A549 (cell line): Measurements from ENCODE around the gene ATXN7.

Source experiments
- CHD4 ChIP-seq: fragments of 200-600 bp; sonication (generic); IDR thresholded peaks from 2 replicates; pipeline ENCODE4 v1.6.1; 2016; ENCODE audit warnings: antibody characterized with exemption, mild to moderate bottlenecking, borderline replicate concordance
- HDAC2 ChIP-seq: fragments of 200-600 bp; sonication (generic); IDR thresholded peaks from 2 replicates; pipeline ENCODE4 v1.6.1; 2016
- HOXA7 ChIP-seq: fragments of 250-450 bp; sonication (Bioruptor Pico); IDR thresholded peaks from 2 replicates; pipeline ENCODE4 v1.5.0; 2020; ENCODE audit warnings: mild to moderate bottlenecking, moderate library complexity
- JUNB ChIP-seq: fragments of >200 bp; sonication (Bioruptor Twin); formaldehyde crosslinking; IDR thresholded peaks from 2 replicates; pipeline ENCODE4 v1.6.1; 2016
- KDM1A ChIP-seq: fragments of 200-600 bp; sonication (generic); IDR thresholded peaks from 2 replicates; pipeline ENCODE4 v1.6.1; 2016; ENCODE audit warnings: low read depth, mild to moderate bottlenecking
- MAZ ChIP-seq: fragments of 150-350 bp; IDR thresholded peaks from 2 replicates; pipeline ENCODE4 v1.6.1; 2014; ENCODE audit warnings: antibody characterized with exemption, low read depth, low read length, borderline replicate concordance
- NR3C1 ChIP-seq: fragments of >200 bp; sonication (Bioruptor Twin); formaldehyde crosslinking; IDR thresholded peaks from 3 replicates; pipeline ENCODE4 v1.6.1; 2017
- POLR2A ChIP-seq: IDR thresholded peaks from 2 replicates; pipeline ENCODE4 v1.6.1; 2012; ENCODE audit warnings: mild to moderate bottlenecking, low read length
- RAD21 ChIP-seq, 2 experiments: fragments of >200 bp in 1 of 2; sonication (Bioruptor Twin) in 1 of 2; formaldehyde crosslinking in 1 of 2; IDR thresholded peaks in 1 of 2; conservative IDR thresholded peaks in 1 of 2; 2 replicates in 1 of 2; 3 replicates in 1 of 2; pipeline ENCODE4 v1.6.1; 2012 to 2018; ENCODE audit warnings: inconsistent platforms in 1 of 2
- TP53 ChIP-seq: fragments of 250-450 bp; sonication (Bioruptor Pico); IDR thresholded peaks from 2 replicates; pipeline ENCODE4 v1.5.0; 2021; ENCODE audit warnings: mild to moderate bottlenecking, moderate library complexity
- TF ChIP-seq, protein P1 (sequence below): fragments of 150-350 bp; IDR thresholded peaks from 2 replicates; pipeline ENCODE4 v1.6.1; 2014; ENCODE audit warnings: low read depth, mild to moderate bottlenecking, low read length
- TF ChIP-seq, protein P2 (sequence below): fragments of >200 bp; sonication (Bioruptor Twin); formaldehyde crosslinking; IDR thresholded peaks from 3 replicates; pipeline ENCODE4 v1.5.1; 2016
- TF ChIP-seq, protein P3 (sequence below): IDR thresholded peaks from 2 replicates; pipeline ENCODE4 v1.6.1; 2012
- TF ChIP-seq, protein P4 (sequence below): fragments of 200-600 bp; sonication (generic); IDR thresholded peaks from 2 replicates; pipeline ENCODE4 v1.6.1; 2016; ENCODE audit warnings: antibody characterized with exemption, mild to moderate bottlenecking, moderate library complexity

DNA sequence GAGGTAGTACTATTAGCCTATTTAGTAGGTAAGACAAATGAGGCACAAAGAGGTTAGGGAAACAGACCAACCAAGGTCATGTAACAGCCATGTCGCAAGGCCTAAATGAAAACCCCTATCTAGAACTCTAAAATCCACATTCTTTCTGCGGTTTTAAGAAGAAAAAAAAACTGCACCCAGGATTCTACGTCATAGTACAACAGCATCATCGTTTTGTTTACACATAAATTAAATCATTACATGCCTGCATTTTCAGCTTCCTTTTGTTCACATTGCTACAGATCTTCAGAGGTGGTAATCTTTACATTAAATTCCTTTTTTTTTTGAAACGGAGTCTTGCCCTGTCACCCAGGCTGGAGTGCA, 160.2 kb downstream of the ATXN7 start:
- TF ChIP-seq, protein P1, sequence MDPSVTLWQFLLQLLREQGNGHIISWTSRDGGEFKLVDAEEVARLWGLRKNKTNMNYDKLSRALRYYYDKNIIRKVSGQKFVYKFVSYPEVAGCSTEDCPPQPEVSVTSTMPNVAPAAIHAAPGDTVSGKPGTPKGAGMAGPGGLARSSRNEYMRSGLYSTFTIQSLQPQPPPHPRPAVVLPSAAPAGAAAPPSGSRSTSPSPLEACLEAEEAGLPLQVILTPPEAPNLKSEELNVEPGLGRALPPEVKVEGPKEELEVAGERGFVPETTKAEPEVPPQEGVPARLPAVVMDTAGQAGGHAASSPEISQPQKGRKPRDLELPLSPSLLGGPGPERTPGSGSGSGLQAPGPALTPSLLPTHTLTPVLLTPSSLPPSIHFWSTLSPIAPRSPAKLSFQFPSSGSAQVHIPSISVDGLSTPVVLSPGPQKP, result no peak
- TF ChIP-seq, protein P2, sequence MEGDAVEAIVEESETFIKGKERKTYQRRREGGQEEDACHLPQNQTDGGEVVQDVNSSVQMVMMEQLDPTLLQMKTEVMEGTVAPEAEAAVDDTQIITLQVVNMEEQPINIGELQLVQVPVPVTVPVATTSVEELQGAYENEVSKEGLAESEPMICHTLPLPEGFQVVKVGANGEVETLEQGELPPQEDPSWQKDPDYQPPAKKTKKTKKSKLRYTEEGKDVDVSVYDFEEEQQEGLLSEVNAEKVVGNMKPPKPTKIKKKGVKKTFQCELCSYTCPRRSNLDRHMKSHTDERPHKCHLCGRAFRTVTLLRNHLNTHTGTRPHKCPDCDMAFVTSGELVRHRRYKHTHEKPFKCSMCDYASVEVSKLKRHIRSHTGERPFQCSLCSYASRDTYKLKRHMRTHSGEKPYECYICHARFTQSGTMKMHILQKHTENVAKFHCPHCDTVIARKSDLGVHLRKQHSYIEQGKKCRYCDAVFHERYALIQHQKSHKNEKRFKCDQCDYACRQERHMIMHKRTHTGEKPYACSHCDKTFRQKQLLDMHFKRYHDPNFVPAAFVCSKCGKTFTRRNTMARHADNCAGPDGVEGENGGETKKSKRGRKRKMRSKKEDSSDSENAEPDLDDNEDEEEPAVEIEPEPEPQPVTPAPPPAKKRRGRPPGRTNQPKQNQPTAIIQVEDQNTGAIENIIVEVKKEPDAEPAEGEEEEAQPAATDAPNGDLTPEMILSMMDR, result no peak
- TF ChIP-seq TP53 (CRISPR knock-in tag) (no peak), JUNB (no peak), POLR2A (no peak), CHD4 (no peak), RAD21 (conservative IDR thresholded peaks at IDR 0.05 in 1 of 2, IDR thresholded peaks at IDR 0.05 in 1 of 2) (no peak), MAZ (no peak), HDAC2 (no peak), NR3C1 (no peak), KDM1A (no peak), HOXA7 (no peak)
- TF ChIP-seq, protein P3, sequence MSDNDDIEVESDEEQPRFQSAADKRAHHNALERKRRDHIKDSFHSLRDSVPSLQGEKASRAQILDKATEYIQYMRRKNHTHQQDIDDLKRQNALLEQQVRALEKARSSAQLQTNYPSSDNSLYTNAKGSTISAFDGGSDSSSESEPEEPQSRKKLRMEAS, result no peak
- TF ChIP-seq, protein P4, sequence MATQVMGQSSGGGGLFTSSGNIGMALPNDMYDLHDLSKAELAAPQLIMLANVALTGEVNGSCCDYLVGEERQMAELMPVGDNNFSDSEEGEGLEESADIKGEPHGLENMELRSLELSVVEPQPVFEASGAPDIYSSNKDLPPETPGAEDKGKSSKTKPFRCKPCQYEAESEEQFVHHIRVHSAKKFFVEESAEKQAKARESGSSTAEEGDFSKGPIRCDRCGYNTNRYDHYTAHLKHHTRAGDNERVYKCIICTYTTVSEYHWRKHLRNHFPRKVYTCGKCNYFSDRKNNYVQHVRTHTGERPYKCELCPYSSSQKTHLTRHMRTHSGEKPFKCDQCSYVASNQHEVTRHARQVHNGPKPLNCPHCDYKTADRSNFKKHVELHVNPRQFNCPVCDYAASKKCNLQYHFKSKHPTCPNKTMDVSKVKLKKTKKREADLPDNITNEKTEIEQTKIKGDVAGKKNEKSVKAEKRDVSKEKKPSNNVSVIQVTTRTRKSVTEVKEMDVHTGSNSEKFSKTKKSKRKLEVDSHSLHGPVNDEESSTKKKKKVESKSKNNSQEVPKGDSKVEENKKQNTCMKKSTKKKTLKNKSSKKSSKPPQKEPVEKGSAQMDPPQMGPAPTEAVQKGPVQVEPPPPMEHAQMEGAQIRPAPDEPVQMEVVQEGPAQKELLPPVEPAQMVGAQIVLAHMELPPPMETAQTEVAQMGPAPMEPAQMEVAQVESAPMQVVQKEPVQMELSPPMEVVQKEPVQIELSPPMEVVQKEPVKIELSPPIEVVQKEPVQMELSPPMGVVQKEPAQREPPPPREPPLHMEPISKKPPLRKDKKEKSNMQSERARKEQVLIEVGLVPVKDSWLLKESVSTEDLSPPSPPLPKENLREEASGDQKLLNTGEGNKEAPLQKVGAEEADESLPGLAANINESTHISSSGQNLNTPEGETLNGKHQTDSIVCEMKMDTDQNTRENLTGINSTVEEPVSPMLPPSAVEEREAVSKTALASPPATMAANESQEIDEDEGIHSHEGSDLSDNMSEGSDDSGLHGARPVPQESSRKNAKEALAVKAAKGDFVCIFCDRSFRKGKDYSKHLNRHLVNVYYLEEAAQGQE, result no peak
